Small intestine (tissue), 7 donors: ENCODE data around the gene RARRES2. TPM values are rescaled to one million over a fixed set of nuclear protein-coding genes. Genes with fewer than 3 reads are reported as not detected.
"Not testable (repeated sequence)": the region's sequence is repeated elsewhere in the genome, so short reads cannot be mapped to it uniquely, and the experiment has no call there.

ENCODE experiments used
- DNase-seq, 2 donors: peaks; one replicate each; pipeline versions ENCODE4 v3.0.0 to v3.0.0-alpha.2; 2013
- FAIRE-seq: peaks from 2 replicates; lab custom pipeline; 2012; peaks lifted over from hg19 to GRCh38; lab: Jason Lieb, UNC
- H3K27ac ChIP-seq, 3 donors: one replicate each; pipeline ENCODE4 v1.5.1; 2013; ENCODE audit warnings: low read length in 2 of 3, mild to moderate bottlenecking in 2 of 3, control low read depth in 1 of 3, inconsistent platforms in 1 of 3, low read depth in 1 of 3, moderate library complexity in 1 of 3
- H3K27me3 ChIP-seq, 3 donors: one replicate each; pipeline ENCODE4 v1.6.1; 2013; ENCODE audit warnings: low read length in 3 of 3, inconsistent platforms in 1 of 3; ENCODE audit not compliant: control insufficient read depth in 3 of 3, insufficient read depth in 3 of 3
- H3K36me3 ChIP-seq, 3 donors: one replicate each; pipeline ENCODE4 v1.6.1; 2013; ENCODE audit warnings: low read length in 3 of 3, inconsistent platforms in 1 of 3, low read depth in 1 of 3, mild to moderate bottlenecking in 1 of 3, moderate library complexity in 1 of 3; ENCODE audit not compliant: control insufficient read depth in 3 of 3, insufficient read depth in 2 of 3
- H3K4me1 ChIP-seq, 3 donors: one replicate each; pipeline ENCODE4 v1.6.1; 2013; ENCODE audit warnings: low read length in 2 of 3, inconsistent platforms in 1 of 3, low read depth in 1 of 3, mild to moderate bottlenecking in 1 of 3, moderate library complexity in 1 of 3; ENCODE audit not compliant: control insufficient read depth in 3 of 3, insufficient read depth in 2 of 3
- H3K4me3 ChIP-seq, 3 donors: one replicate each; pipeline ENCODE4 v1.5.1; 2013; ENCODE audit warnings: low read length in 3 of 3, control low read depth in 1 of 3, inconsistent platforms in 1 of 3, low read depth in 1 of 3, mild to moderate bottlenecking in 1 of 3, moderate library complexity in 1 of 3
- H3K9me3 ChIP-seq, 2 donors: one replicate each; pipeline ENCODE4 v1.6.1; 2013; ENCODE audit warnings: low read depth in 1 of 2, low read length in 1 of 2; ENCODE audit not compliant: control insufficient read depth in 2 of 2, insufficient read depth in 1 of 2
- WGBS, 3 donors: extraction: QIAGEN DNeasy Blood & Tissue Kit; methylation state at CpG; one replicate each; pipeline ENCODE4 v1.1.7; 2013; 5-methylcytosine and 5-hydroxymethylcytosine counted together
- polyA plus RNA-seq, 4 donors: library from polyadenylated mRNA; stranded (reverse) in 3 of 4; unstranded in 1 of 4; fragments of 200-250 nt in 3 of 4; fragments of 120-200 nt in 1 of 4; gene quantifications; one replicate each; pipeline versions ENCODE4 v1.2.1 to v1.2.3, GENCODE V29; 2013
- donor health status: healthy with polysubstance abuse.
- donor health status: control.
- donor health status: control.
- donor health status: Bipolar disorder and iron deficiency.
- donor health status: healthy.

The RARRES2 gene
- polyA plus RNA-seq, 4 donors, result 9.6 to 109 (median 36.9) TPM

DNA sequence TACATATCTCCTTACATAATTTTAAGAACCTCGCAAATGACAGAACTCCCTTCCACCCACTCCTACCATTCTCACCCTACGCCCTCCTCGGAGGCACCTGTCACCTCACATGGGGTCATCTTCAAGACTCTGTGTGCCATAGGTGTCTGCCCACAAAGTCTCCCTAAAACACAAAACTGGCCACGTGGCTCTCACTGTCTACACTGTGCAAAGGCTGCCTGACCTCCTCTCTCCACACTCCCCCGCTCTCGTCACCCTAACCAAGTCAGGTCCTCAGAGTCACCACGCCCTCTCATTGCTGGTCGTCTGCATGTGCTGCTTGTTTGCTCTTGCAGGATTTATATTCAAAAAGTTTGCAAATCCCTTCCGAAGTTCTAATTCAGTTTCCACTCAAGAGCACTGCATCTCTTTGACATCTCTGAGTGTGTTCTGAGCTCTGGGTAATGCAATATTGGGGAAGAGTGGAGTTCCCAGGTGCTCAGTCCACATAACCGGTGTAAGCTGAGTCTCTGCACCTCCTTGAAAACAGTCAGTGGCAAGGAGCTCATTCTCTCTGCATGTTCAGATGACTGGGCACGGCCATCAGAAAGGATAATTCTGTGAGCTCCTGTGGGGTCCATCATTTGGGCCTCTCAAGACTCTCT is 36.0 kb downstream of the RARRES2 start:
- not testable (repeated sequence) for H3K9me3 ChIP-seq, DNase-seq, FAIRE-seq, H3K36me3 ChIP-seq, H3K4me1 ChIP-seq, H3K27me3 ChIP-seq, H3K27ac ChIP-seq, H3K4me3 ChIP-seq
- WGBS, 3 donors, result 68 to 78% (median 74%) methylated on average over 10 to 11 of the region's 11 CpGs

DNA sequence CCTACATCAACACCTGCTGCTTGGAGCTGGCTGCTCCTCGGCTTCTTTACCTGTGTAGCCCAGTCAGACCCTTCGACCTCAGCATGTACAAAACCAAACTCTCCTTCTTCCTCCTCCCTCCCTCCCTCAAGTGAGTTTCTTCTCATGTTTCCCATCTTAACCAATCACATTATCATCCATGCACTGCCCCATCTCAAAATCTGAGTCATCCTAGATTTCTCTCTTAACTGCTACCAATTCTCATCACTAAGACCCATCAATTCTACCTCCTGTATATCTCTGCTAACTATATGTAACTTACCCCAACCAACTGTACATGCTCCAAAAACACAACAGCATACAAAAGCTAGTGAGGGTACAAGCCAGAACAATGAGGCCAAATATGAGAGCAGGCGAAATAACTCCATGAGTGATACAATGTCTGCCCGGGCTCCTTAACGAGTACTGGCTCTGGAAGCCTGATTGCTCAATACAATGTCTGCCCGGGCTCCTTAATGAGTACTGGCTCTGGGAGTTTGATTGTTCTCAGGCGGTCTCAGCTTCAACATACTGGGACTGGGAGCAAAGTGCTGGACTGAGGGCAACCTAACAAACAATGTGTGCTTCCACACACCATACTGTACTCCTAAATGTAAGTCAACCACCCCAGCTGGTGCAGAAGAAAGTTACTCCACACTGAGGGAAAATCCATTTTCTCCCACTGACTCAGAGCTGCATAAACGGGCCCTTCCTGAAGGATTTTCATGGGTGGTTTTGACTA is 36.8 kb downstream of the RARRES2 start:
- not testable (repeated sequence) for H3K27me3 ChIP-seq, H3K9me3 ChIP-seq, FAIRE-seq, H3K4me3 ChIP-seq, H3K36me3 ChIP-seq, H3K27ac ChIP-seq, H3K4me1 ChIP-seq, DNase-seq
- 53 to 66% (median 62%) methylated on average over 7 to 8 of the region's 8 CpGs for WGBS, 3 donors

DNA sequence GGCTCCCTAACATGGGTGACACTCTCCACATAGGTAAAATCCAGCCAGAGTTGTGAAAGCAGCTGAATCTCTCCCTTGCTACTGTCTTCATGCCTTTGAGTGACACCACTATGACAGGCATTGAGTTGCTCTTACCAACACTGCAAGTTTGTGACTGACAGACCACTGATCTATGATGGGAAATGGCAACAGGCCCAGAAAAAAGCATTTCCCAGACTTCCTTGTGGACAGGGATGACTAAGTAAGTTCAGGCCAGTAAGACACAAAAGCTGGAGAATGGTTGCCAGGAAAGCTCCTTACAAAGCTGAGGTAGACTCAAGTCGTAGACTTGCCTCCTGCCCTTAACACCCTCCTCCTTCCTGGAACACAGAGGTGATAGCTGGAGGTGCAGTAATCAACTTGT is 38.5 kb downstream of the RARRES2 start:
- not testable (repeated sequence) for DNase-seq, H3K27me3 ChIP-seq, H3K4me1 ChIP-seq, H3K27ac ChIP-seq, FAIRE-seq, H3K4me3 ChIP-seq, H3K36me3 ChIP-seq, H3K9me3 ChIP-seq
- WGBS, 3 donors, result 70 to 82% (median 82%) methylated on average over 1 of the region's 1 CpG

DNA sequence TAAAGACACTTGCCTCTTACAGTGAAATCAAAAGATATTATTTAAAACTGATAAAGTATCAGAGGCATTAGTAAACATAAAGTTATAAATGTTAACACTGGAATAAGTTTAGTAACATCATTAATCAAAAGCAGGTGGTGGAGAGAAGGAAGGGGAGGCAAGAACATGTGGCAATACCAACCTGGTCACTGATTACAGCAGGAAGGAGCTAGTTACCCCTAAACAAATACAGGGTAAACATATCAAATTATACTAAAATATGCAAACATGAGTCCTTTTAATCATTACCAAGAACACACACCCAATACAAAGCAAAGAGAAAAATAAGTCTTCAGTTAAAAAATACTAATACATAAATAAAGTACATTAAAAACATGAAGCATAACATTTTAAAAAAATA is 43.5 kb downstream of the RARRES2 start:
- not testable (repeated sequence) for DNase-seq, H3K4me3 ChIP-seq, H3K27me3 ChIP-seq, H3K36me3 ChIP-seq, H3K4me1 ChIP-seq, H3K9me3 ChIP-seq, H3K27ac ChIP-seq, FAIRE-seq

DNA sequence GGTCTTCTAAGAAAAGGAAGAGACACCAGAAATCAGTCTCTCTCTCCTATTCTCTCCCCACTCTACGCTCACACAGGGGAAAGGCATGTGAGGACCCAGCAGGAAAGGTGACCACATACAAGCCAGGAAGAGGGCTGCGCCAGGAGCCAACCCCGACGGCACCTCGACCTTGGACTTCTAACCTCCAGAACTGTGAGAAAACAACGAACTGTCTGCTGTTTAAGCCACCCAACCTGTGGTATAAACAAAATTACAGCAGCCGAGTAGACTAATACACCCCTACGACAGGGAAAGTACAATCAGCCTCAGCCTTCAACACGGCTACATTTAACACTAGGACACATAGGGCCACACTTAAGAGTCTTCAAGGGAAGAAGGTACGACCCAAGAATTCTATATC is 44.6 kb downstream of the RARRES2 start:
- H3K27ac ChIP-seq, H3K4me3 ChIP-seq, H3K27me3 ChIP-seq, DNase-seq, H3K36me3 ChIP-seq, H3K9me3 ChIP-seq, H3K4me1 ChIP-seq, FAIRE-seq: not testable (repeated sequence)
- WGBS, 3 donors, result 74 to 83% (median 77%) methylated on average over 8 to 9 of the region's 10 CpGs

DNA sequence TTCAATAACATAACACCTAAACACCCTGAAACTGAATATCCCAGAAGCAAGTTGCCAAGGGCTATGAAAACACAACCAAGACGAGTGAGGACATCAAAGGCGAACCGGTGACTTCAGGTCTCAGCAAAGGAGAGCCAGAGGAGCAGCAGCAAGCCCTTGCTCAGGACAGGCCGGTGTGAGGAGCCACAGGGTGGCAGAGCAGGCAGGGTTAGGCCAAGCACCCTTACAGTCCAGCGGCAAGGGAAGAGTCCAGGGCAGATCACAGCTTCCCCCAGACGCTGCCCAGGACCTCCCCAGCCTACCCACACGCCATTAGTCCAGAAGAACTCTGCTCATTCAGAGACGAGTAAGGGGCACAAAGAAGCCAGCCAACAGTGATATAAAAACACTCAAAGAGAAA is 45.8 kb downstream of the RARRES2 start:
- not testable (repeated sequence) for H3K9me3 ChIP-seq, DNase-seq, H3K27me3 ChIP-seq, H3K4me1 ChIP-seq, H3K4me3 ChIP-seq, H3K27ac ChIP-seq, FAIRE-seq, H3K36me3 ChIP-seq
- 76 to 88% (median 78%) methylated on average over 2 to 3 of the region's 8 CpGs for WGBS, 3 donors

DNA sequence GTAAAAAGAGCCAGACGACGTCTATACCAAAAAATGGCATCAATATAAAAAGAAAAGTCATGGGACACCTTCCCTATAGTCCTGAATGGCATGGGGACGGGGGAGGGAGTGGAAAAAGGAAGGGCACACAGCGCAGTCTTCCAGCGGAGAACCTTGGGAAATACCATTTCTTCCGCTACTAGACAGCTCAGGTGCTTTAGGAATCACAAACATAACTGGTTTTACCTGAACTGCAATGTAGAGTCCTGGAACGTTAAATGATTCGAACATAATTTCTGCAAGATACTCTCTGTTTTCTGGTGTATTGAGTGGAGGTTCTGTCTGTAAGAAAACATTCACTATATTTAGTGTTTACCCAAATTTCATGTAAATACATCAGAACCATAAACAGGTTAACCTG is 46.4 kb downstream of the RARRES2 start:
- not testable (repeated sequence) for H3K4me3 ChIP-seq, H3K27ac ChIP-seq, H3K36me3 ChIP-seq, H3K9me3 ChIP-seq, FAIRE-seq, H3K27me3 ChIP-seq, H3K4me1 ChIP-seq, DNase-seq
- 88 to 95% (median 92%) methylated on average over 8 of the region's 8 CpGs for WGBS, 3 donors

DNA sequence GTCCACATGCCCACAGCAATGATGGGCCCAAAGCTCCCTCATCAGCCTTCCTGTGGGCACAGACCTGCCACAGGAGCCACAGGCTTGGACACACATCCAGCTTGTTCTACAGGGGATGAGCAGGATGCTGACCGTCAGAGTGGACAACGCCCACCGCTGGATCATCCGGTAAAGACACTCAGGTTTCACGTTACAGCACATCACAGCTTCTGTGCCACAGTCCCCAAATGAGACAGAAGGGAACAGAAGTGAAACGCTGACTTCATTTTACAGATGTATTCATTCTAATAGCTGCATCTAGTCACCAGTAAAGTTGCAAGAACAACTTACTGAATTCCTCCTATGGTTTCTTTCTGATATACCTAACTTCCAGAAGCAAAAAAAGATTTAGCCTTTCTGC is 51.1 kb downstream of the RARRES2 start:
- FAIRE-seq, H3K27me3 ChIP-seq, H3K4me3 ChIP-seq, H3K4me1 ChIP-seq, DNase-seq, H3K9me3 ChIP-seq, H3K36me3 ChIP-seq, H3K27ac ChIP-seq: not testable (repeated sequence)
- WGBS, 3 donors, result 78 to 84% (median 79%) methylated on average over 6 of the region's 6 CpGs
